Activated gamma-delta T cell (primary cell): ENCODE measurements around the gene LRRC74B.

Source experiments
- DNase-seq: peaks from one replicate; lab custom pipeline; 2025; lab: John Stamatoyannopoulos, UW

Gene LRRC74B

GRCh38 chr22:21103633-21104032, 57.9 kb downstream of the LRRC74B start:
- DNase-seq, result no peak

- no peak for DNase-seq
Observed at GRCh38 chr22:21104126-21104691, 58.5 kb downstream of the LRRC74B start.

- no peak for DNase-seq
Observed at GRCh38 chr22:21105294-21105693, 59.5 kb downstream of the LRRC74B start.

DNA sequence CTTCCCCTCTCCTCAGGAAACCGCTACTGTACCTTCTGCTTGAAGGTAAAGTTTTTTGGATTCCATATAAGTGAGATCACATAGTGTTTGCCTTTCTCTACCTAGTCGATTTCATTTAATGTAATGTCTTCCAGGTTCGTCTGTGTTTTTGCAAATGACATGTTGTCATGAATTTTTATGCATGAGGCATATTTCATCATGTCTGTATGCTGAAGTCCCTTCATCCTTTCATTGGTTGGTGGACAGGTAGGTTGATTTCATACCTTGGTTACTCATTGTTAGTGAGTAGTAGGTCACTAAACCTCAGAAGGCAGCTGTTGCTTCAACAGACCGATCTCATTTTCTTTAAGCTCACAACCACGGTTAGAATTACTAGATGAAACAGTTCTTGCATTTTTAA, 60.3 kb downstream of the LRRC74B start:
- no peak for DNase-seq

- no peak for DNase-seq
Observed at GRCh38 chr22:21108379-21109115, 62.8 kb downstream of the LRRC74B start.
